Measurements from ENCODE around the gene PARD3. TPM values are rescaled to one million over a fixed set of nuclear protein-coding genes. Genes with fewer than 3 reads are reported as not detected.
"Not testable (repeated sequence)": the region's sequence is repeated elsewhere in the genome, so short reads cannot be mapped to it uniquely, and the experiment has no call there.

Gene PARD3
- total RNA-seq, 6 donors from 2014 or later: 30.6 to 108 (median 50.6) TPM

- Histone ChIP-seq H3K27ac (no peak overlapping the region), H3K9me3 (no peaks in the 10 kb centered on the region), H3K27me3 (no peaks in the 10 kb centered on the region), H3K4me1 (no peaks in the 10 kb centered on the region), H3K36me3 (no peaks in the 10 kb centered on the region), H3K4me3 (no peak overlapping the region)
- TF ChIP-seq POLR2AphosphoS5 (IDR thresholded peaks at IDR 0.05) (no peak), POLR2A (IDR thresholded peaks at IDR 0.05) (no peak), EP300 (IDR thresholded peaks at IDR 0.05) (no peak), CTCF (IDR thresholded peaks at IDR 0.05) (no peak)
- 80 to 87% methylated on average over 3 of the region's 3 CpGs for WGBS, 2 donors
- no peak for DNase-seq
- ATAC-seq (ENCODE audit: low FRiP score in 2 of 2): no peak
Observed at GRCh38 chr10:34400075-34400474, 415.0 kb downstream of the PARD3 start.

DNA sequence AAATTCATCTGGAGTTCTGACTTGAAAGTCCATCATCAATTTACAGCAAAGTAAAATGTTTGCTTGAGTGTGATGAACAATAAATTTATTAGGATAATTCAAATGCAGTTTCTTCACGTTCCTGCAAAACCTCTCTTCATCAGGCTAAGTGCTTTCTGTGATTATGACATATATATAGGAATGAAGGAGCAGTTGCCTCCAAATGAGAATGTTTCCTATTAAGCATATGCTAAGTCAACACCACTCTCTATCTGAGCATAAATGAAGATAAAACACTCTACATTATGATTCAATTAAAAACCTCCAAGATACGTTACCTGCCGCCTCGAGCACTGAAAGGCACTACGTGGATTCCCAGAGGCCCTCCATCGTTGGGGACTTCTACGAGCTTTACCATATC lies 416.1 kb downstream of the PARD3 start:
- WGBS, 2 donors: 76 to 77% methylated on average over 7 of the region's 7 CpGs
- Histone ChIP-seq H3K36me3 (no peaks in the 10 kb centered on the region), H3K27ac (no peak overlapping the region), H3K4me3 (no peak overlapping the region), H3K9me3 (no peaks in the 10 kb centered on the region), H3K27me3 (no peaks in the 10 kb centered on the region), H3K4me1 (no peaks in the 10 kb centered on the region)
- TF ChIP-seq CTCF (IDR thresholded peaks at IDR 0.05): no peak
- no peak for TF ChIP-seq POLR2A (IDR thresholded peaks at IDR 0.05)
- TF ChIP-seq EP300 (IDR thresholded peaks at IDR 0.05): no peak
- TF ChIP-seq POLR2AphosphoS5 (IDR thresholded peaks at IDR 0.05): no peak
- no peak for ATAC-seq (ENCODE audit: low FRiP score in 2 of 2)
- no peak for DNase-seq

DNA sequence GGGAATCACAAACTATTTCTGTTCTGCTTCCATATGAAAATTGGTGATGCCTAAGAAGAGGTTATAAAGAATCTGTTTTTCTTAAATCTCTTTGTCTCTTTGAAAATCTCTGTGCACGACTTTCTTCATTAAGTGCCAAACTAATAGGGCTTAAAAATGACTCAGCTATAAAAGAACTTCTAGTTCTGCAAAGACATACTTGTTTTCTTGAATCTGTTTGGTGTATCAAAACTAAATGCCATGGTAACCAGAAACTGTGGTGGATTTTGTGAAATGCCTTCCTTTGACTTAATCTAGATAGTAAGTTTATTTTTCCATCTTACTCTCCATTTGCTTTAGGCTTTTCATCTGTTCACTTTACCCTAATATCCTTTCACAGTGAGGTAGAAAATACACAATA lies 417.8 kb downstream of the PARD3 start:
- Histone ChIP-seq H3K4me3 (no peak overlapping the region), H3K36me3 (no peaks in the 10 kb centered on the region), H3K9me3 (no peaks in the 10 kb centered on the region), H3K4me1 (no peaks in the 10 kb centered on the region), H3K27me3 (no peaks in the 10 kb centered on the region), H3K27ac (peak overlapping the region in 2 of 4 donors; percentile 5 to 46)
- DNase-seq (no peak), ATAC-seq (ENCODE audit: low FRiP score in 2 of 2) (peak in 1 of 2 donors; percentile 83)
- WGBS, 2 donors: 41 to 65% methylated on average over 1 of the region's 1 CpG
- TF ChIP-seq POLR2AphosphoS5 (IDR thresholded peaks at IDR 0.05): no peak
- TF ChIP-seq CTCF (IDR thresholded peaks at IDR 0.05): no peak
- no peak for TF ChIP-seq EP300 (IDR thresholded peaks at IDR 0.05)
- TF ChIP-seq POLR2A (IDR thresholded peaks at IDR 0.05): no peak

GRCh38 chr10:34396663-34397062 lies 418.4 kb downstream of the PARD3 start:
- DNase-seq (no peak), ATAC-seq (ENCODE audit: low FRiP score in 2 of 2) (no peak)
- Histone ChIP-seq H3K4me1 (no peaks in the 10 kb centered on the region), H3K9me3 (no peaks in the 10 kb centered on the region), H3K36me3 (no peaks in the 10 kb centered on the region), H3K27me3 (no peaks in the 10 kb centered on the region), H3K27ac (peak overlapping the region in 2 of 4 donors; percentile 5 to 46), H3K4me3 (no peak overlapping the region)
- 71 to 77% methylated on average over 2 of the region's 2 CpGs for WGBS, 2 donors
- TF ChIP-seq POLR2AphosphoS5 (IDR thresholded peaks at IDR 0.05) (no peak), POLR2A (IDR thresholded peaks at IDR 0.05) (no peak), EP300 (IDR thresholded peaks at IDR 0.05) (no peak), CTCF (IDR thresholded peaks at IDR 0.05) (no peak)

DNA sequence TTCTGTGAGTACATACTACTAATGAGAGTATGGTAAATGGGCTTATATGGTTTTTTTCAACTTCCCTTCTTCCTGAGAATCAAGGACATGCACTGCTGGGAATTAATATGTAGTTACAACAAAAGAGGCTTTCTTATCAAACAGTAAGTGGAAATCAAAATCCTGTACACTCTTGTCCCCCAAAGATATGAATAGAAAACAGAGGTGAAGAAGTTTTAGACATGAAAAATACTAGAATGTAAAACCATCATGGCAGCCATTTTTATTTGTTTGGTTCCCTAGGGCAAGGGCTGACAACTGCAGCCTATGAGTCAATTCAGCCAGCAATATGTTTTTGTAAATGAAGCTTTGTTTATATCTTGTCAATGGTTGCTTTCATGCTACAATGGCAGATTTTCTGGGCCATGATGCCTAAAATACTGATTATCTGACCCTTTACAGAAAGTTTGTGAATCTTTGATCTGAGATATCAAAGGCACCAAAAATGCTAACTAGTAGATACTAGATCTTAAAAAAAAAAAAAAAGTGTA lies 422.4 kb downstream of the PARD3 start:
- no peaks in the 10 kb centered on the region for H3K27me3 ChIP-seq
- H3K27ac ChIP-seq: no peak overlapping the region
- TF ChIP-seq EP300 (IDR thresholded peaks at IDR 0.05): no peak
- no peak for TF ChIP-seq CTCF (IDR thresholded peaks at IDR 0.05)
- no peak for TF ChIP-seq POLR2AphosphoS5 (IDR thresholded peaks at IDR 0.05)
- TF ChIP-seq POLR2A (IDR thresholded peaks at IDR 0.05): no peak
- no peak for ATAC-seq (ENCODE audit: low FRiP score in 2 of 2)
- no peak overlapping the region for H3K4me3 ChIP-seq
- no peaks in the 10 kb centered on the region for H3K9me3 ChIP-seq
- H3K4me1 ChIP-seq: no peaks in the 10 kb centered on the region
- no peaks in the 10 kb centered on the region for H3K36me3 ChIP-seq
- DNase-seq: no peak

DNA sequence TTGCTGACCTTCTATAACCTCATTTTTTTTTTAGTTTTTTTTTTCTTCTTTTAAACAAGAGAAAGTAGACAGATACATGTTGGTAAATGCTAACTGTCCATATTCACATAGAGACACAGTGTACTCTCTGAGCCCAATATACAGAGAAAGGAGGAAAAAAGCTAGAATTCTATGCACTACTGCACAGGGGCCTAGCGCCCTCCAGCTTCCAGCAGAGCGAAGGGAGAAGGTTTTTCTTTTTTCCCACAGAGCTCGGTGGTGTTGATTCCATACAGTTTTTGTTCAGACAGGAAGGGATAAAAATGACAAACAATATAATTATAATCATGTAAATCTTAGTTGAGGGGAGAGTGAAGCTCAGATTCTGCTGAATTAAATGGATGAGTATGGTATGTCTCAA lies 423.9 kb downstream of the PARD3 start:
- WGBS, 2 donors: 90 to 92% methylated on average over 3 of the region's 3 CpGs
- H3K4me3 ChIP-seq; H3K36me3 ChIP-seq; H3K27me3 ChIP-seq; DNase-seq; H3K27ac ChIP-seq; H3K9me3 ChIP-seq; ATAC-seq (ENCODE audit: low FRiP score in 2 of 2); H3K4me1 ChIP-seq: not testable (repeated sequence)
